C1 segment of cervical spinal cord (tissue), 14 donors: Measurements from ENCODE around the gene NKTR.

Source experiments
- DNase-seq, 14 donors: peaks; one replicate each; lab custom pipeline; 2025; lab: John Stamatoyannopoulos, UW

Gene NKTR

GRCh38 chr3:42681361-42682038, 81.0 kb downstream of the NKTR start:
- DNase-seq = no peak

- no peak for DNase-seq
These were observed 82.0 kb downstream of the NKTR start for GRCh38 chr3:42682301-42683070.

GRCh38 chr3:42683875-42684598, 83.6 kb downstream of the NKTR start:
- peak in 2 of 14 donors; percentile 29 to 72 for DNase-seq

GRCh38 chr3:42684632-42685362, 84.3 kb downstream of the NKTR start:
- no peak for DNase-seq

GRCh38 chr3:42685363-42685881, 84.9 kb downstream of the NKTR start, which contains the start of gene KLHL40:
Gene KLHL40, plus strand, starts transcription at chr3:42685537. Its CDS starts 82 bp downstream, at chr3:42685619.
- DNase-seq = no peak

GRCh38 chr3:42685891-42686820, 85.7 kb downstream of the NKTR start:
- no peak for DNase-seq

- DNase-seq = no peak
These were observed 86.6 kb downstream of the NKTR start for GRCh38 chr3:42686832-42687650.

GRCh38 chr3:42688016-42688415, 87.5 kb downstream of the NKTR start:
- no peak for DNase-seq

- DNase-seq = no peak
These were observed 88.3 kb downstream of the NKTR start for GRCh38 chr3:42688487-42689420.

GRCh38 chr3:42689421-42690014, 89.0 kb downstream of the NKTR start:
- no peak for DNase-seq

- no peak for DNase-seq
These were observed 89.7 kb downstream of the NKTR start for GRCh38 chr3:42690191-42690590.

- DNase-seq = no peak
These were observed 90.5 kb downstream of the NKTR start for GRCh38 chr3:42690766-42691680.

- no peak for DNase-seq
These were observed 91.6 kb downstream of the NKTR start for GRCh38 chr3:42691816-42692666.

- DNase-seq = no peak
These were observed 92.4 kb downstream of the NKTR start for GRCh38 chr3:42692667-42693529.

GRCh38 chr3:42693530-42693930, 93.0 kb downstream of the NKTR start:
- DNase-seq = no peak
